T follicular helper cell (primary cell): ENCODE results near the gene CCDC116.
"Not testable (repeated sequence)": the region's sequence is repeated elsewhere in the genome, so short reads cannot be mapped to it uniquely, and the experiment has no call there.

ENCODE experiments used
- DNase-seq: peaks from one replicate; pipeline ENCODE4 v3.0.0-alpha.2; 2020; ENCODE audit warnings: low read depth

Gene CCDC116

GRCh38 chr22:21650823-21651520 is 18.4 kb downstream of the CCDC116 start:
- no peak for DNase-seq

- no peak for DNase-seq
Measured at GRCh38 chr22:21651521-21652009, 19.0 kb downstream of the CCDC116 start.

GRCh38 chr22:21652010-21652546 is 19.5 kb downstream of the CCDC116 start:
- DNase-seq: peak; percentile 75

- no peak for DNase-seq
Measured at GRCh38 chr22:21652547-21653545, 20.3 kb downstream of the CCDC116 start.

GRCh38 chr22:21657020-21657359 is 24.4 kb downstream of the CCDC116 start:
- no peak for DNase-seq

GRCh38 chr22:21657360-21658032 is 24.9 kb downstream of the CCDC116 start:
- peak; percentile 69 for DNase-seq

- no peak for DNase-seq
Measured at GRCh38 chr22:21659864-21660525, 27.4 kb downstream of the CCDC116 start.

- DNase-seq: no peak
Measured at GRCh38 chr22:21660904-21661303, 28.3 kb downstream of the CCDC116 start.

- DNase-seq: no peak
Measured at GRCh38 chr22:21661991-21662390, 29.4 kb downstream of the CCDC116 start.

GRCh38 chr22:21663738-21664137 is 31.2 kb downstream of the CCDC116 start:
- no peak for DNase-seq

- no peak for DNase-seq
Measured at GRCh38 chr22:21665047-21665851, 32.7 kb downstream of the CCDC116 start.

- DNase-seq: no peak
Measured at GRCh38 chr22:21666786-21667185, 34.2 kb downstream of the CCDC116 start.

- no peak for DNase-seq
Measured at GRCh38 chr22:21669026-21669425, 36.5 kb downstream of the CCDC116 start.

GRCh38 chr22:21672107-21672629 is 39.6 kb downstream of the CCDC116 start:
- DNase-seq: no peak

- no peak for DNase-seq
Measured at GRCh38 chr22:21673534-21674321, 41.2 kb downstream of the CCDC116 start.

GRCh38 chr22:21674638-21675245 is 42.2 kb downstream of the CCDC116 start:
- no peak for DNase-seq

GRCh38 chr22:21677606-21678443 is 45.3 kb downstream of the CCDC116 start:
- DNase-seq: no peak

- DNase-seq: not testable (repeated sequence)
Measured at GRCh38 chr22:21678842-21679241, 46.3 kb downstream of the CCDC116 start.
